Subcutaneous adipose tissue (tissue), 4 donors: ENCODE data around the gene VASP. TPM values are rescaled to one million over a fixed set of nuclear protein-coding genes. Genes with fewer than 3 reads are reported as not detected.

ENCODE experiments used
- CTCF ChIP-seq: fragments of 450-650 bp; IDR thresholded peaks from one replicate; pipeline ENCODE4 v1.5.1; 2016; ENCODE audit warnings: low read depth, mild to moderate bottlenecking, control low read depth, antibody characterized with exemption, moderate library complexity
- total RNA-seq, 4 donors: library from RNA; depleted of rRNA; stranded (reverse); fragments of >200 nt; gene quantifications; one replicate each; pipeline ENCODE4 v1.1.0, GENCODE V29; 2016

The VASP gene
- total RNA-seq, 4 donors from 2014 or later, result 24.9 to 44.5 (median 40.5) TPM

- TF ChIP-seq CTCF, result no peak
Observed at GRCh38 chr19:45494261-45494916, 12.9 kb upstream of the VASP start.

DNA sequence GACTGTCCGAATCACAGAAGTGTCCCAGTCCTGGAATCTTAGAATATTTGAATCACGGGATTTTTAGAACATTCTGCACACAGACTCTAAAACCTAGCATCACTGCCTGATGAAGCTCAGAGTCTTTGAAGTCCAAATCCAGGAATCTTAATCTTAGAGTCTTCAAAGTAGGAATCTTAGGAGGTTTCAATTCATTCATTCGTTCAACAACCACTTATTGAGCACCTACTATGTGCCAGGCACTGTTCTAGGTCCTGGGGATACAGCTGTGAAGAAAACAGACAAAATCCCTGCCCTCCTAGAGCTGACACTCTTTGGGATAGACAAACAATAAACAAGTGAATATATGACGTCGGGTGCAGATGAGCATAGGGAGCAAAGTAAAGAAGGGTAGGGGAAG lies 12.1 kb upstream of the VASP start:
- no peak for TF ChIP-seq CTCF

DNA sequence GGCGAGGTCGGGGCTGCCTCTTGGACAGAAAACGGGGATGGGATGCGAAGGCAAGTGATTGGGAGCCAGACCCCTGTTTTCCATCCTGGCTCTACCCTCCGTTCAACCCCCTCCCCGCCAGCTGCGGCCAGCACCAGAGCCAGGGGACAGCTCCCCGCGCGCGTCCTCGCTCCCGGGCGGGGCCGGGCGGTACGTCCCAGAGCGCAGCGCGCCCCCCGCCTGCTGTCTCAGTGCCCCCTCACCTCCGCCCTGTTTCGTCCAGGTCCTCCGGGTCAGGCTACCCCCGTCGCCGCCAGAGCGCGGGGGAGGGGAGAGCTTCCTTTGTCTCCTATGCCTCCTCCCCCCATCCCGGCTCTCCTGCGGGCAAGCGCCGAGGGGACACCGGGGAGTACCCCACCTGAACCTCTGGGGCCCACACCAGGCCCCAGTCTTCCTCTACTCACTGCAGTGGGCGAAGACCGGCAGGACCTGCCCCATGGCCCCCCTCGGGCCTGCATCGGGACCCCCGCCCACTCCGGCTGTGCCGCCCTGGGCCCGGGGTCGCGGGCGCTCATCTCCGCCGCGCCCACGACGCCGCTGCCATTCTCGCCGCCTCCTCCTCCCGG lies 10.8 kb upstream of the VASP start:
- TF ChIP-seq CTCF, result no peak

DNA sequence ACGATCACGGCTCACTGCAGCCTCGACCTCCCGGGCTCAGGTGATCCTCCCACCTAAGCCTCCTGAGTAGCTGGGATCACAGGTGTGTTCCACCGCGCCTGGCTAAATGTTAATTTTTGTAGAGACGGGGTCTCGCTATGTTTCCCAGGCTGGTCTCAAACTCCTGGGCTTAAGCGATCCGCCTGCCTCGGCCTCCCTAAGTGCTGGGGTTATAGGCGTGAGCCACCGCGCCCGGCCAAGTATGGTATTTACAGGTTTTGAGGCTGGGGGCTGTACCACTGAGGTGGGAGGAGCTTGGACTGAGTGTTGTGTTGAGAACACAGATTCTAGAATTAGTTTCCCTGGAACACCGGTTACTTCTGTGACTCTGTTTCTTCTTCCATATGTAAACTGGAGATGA lies 9.5 kb upstream of the VASP start:
- no peak for TF ChIP-seq CTCF

- no peak for TF ChIP-seq CTCF
Observed at GRCh38 chr19:45498411-45499195, 8.7 kb upstream of the VASP start, which contains the start of gene PPM1N. TSS of gene PPM1N (plus strand) at chr19:45498443. CDS start at chr19:45498473, 30 bp downstream.

GRCh38 chr19:45499196-45500180 lies 7.8 kb upstream of the VASP start:
- no peak for TF ChIP-seq CTCF
